Measurements from ENCODE around the gene GBP4. TPM values are rescaled to one million over a fixed set of nuclear protein-coding genes. Genes with fewer than 3 reads are reported as not detected.

GBP4 gene
- 0.12 and 2.3 TPM in 2 replicates for total RNA-seq (ENCODE audit: low replicate concordance)

GRCh38 chr1:89198491-89199072, at the start of gene GBP4:
TSS of gene GBP4 (minus strand) at chr1:89198942. CDS start at chr1:89198834, 108 bp downstream.

GRCh38 chr1:89175601-89176256, 23.0 kb downstream of the GBP4 start, which contains the start of gene GBP7:
TSS of gene GBP7 (minus strand) at chr1:89176003. CDS start at chr1:89171935, 4,068 bp downstream.

Other genes starting within 250 kb of the GBP4 start
- 17.4 and 20.0 TPM in 2 replicates for gene KYAT3, start 206.3 kb downstream of the GBP4 start, total RNA-seq (ENCODE audit: low replicate concordance)
- 6.8 and 7.3 TPM in 2 replicates for gene RBMXL1, start 206.3 kb downstream of the GBP4 start, total RNA-seq (ENCODE audit: low replicate concordance)
- 17.4 and 28.2 TPM in 2 replicates for gene GBP3, start 176.1 kb downstream of the GBP4 start, total RNA-seq (ENCODE audit: low replicate concordance)
- gene GBP1, start 133.7 kb downstream of the GBP4 start, total RNA-seq (ENCODE audit: low replicate concordance), result 12.5 and 18.7 TPM in 2 replicates
- 14.9 and 66.0 TPM in 2 replicates for gene GBP2, start 72.8 kb downstream of the GBP4 start, total RNA-seq (ENCODE audit: low replicate concordance)
- not detected in 2 replicates for gene GBP7, start 22.9 kb downstream of the GBP4 start, total RNA-seq (ENCODE audit: low replicate concordance)
- gene GBP5, start 73.9 kb upstream of the GBP4 start, total RNA-seq (ENCODE audit: low replicate concordance), result 0.08 and 0.82 TPM in 2 replicates
- not detected in 2 replicates for gene GBP6, start 165.1 kb upstream of the GBP4 start, total RNA-seq (ENCODE audit: low replicate concordance)